Bronchial epithelial cell (primary cell): Measurements from ENCODE around the gene SPG11. TPM values are rescaled to one million over a fixed set of nuclear protein-coding genes. Genes with fewer than 3 reads are reported as not detected.
"Not testable (repeated sequence)": the region's sequence is repeated elsewhere in the genome, so short reads cannot be mapped to it uniquely, and the experiment has no call there.

Experiments used
- DNase-seq: peaks from one replicate; pipeline ENCODE4 v3.0.0-alpha.2; 2010; ENCODE audit warnings: low read depth
- FAIRE-seq: peaks from 2 replicates; lab custom pipeline; 2011; peaks lifted over from hg19 to GRCh38; lab: Jason Lieb, UNC
- H3K27me3 ChIP-seq: 2 replicates; pipeline ENCODE4 v1.5.1; 2011; ENCODE audit warnings: low read length; ENCODE audit not compliant: control insufficient read depth, insufficient read depth
- H3K36me3 ChIP-seq: 2 replicates; pipeline ENCODE4 v1.5.1; 2011; ENCODE audit warnings: low read length; ENCODE audit not compliant: control insufficient read depth, insufficient read depth
- H3K4me3 ChIP-seq: 2 replicates; pipeline ENCODE4 v1.5.1; 2011; ENCODE audit warnings: mild to moderate bottlenecking, low read depth, low read length, control low read depth
- CTCF ChIP-seq: IDR thresholded peaks from 2 replicates; pipeline ENCODE4 v1.5.1; 2011; ENCODE audit warnings: mild to moderate bottlenecking, moderate library complexity, low read length, control low read depth, inconsistent platforms; ENCODE audit not compliant: insufficient read depth, severe bottlenecking
- total RNA-seq: library from RNA; depleted of rRNA; stranded (reverse); fragments of >200 nt; gene quantifications from 2 replicates; pipeline ENCODE4 v1.2.1, GENCODE V29; 2014

SPG11 gene
- total RNA-seq, 1 donor from 2014 or later = 49.8 TPM

DNA sequence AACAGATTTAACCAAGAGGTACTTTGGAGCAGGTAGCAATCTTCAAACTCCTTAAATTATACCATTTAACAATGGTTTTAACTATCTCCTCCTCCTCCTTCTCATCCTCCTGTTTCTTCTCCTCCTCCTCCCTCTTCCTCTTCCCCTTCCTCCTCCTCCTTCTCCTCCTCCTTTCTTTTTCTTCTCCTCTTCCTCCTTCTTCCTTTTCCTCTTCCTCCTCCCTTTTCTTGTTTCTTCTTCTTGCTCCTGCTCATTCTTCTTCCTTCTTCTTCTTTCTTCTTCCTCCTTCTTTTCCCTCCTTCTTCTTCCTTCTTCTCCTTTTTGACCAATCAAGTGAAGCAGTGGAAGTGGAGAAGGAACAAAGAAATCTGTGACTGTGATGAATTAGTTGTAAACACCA, 33.6 kb upstream of the SPG11 start:
- H3K4me3 ChIP-seq = no peak overlapping the region
- H3K36me3 ChIP-seq = no peaks in the 10 kb centered on the region
- H3K27me3 ChIP-seq = peaks cover 2% of the 10 kb centered on the region
- FAIRE-seq (no peak), DNase-seq (no peak)
- no peak for TF ChIP-seq CTCF

- H3K36me3 ChIP-seq = no peaks in the 10 kb centered on the region
- H3K27me3 ChIP-seq = peaks cover 2% of the 10 kb centered on the region
- TF ChIP-seq CTCF = no peak
- no peak overlapping the region for H3K4me3 ChIP-seq
- no peak for DNase-seq
- peak; percentile 47 for FAIRE-seq
These were observed 31.8 kb upstream of the SPG11 start for GRCh38 chr15:44695294-44695693.

DNA sequence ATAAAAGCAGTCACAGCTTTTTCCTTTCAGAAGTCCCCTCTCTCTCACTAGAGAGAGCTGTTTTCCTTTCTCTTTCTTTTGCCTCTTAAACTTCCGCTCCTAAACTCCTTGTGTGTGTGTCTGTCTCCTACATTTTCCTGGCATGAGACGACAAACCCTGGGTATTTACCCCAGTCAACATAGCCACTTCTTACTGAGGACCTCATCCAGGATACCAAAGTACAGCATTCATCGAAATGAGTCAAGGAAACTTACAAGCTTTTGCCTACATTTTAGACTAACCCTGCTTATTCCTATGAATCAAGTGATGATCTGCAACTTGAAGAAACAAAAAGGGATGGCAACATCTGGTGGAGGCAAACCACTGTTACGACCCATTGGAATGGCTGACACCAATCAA, 31.0 kb upstream of the SPG11 start:
- Histone ChIP-seq H3K36me3 (no peaks in the 10 kb centered on the region), H3K4me3 (no peak overlapping the region), H3K27me3 (peaks cover 2% of the 10 kb centered on the region)
- FAIRE-seq (no peak), DNase-seq (no peak)
- no peak for TF ChIP-seq CTCF

- Histone ChIP-seq H3K27me3 (no peaks in the 10 kb centered on the region), H3K4me3 (no peak overlapping the region), H3K36me3 (no peaks in the 10 kb centered on the region)
- no peak for TF ChIP-seq CTCF
- DNase-seq = no peak
- no peak for FAIRE-seq
These were observed 29.2 kb upstream of the SPG11 start for GRCh38 chr15:44692659-44693058.

DNA sequence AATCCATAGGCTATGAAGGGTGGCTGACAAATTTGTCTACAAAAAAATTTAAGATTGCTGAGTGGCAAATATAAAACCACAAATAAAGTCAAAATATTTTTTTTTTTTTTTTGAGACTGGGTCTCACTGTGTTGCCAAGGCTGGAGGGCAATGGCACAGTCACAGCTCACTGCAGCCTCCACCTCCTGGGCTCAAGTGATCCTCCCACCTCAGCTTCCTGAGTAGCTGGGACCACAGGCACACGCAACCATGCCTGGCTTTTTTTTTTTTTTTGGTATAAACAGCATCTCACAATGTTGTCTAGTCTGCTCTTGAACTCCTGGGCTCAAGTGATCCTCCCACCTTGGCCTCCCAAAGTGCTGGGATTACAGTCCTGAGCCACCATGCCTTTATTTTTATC, 26.8 kb upstream of the SPG11 start:
- not testable (repeated sequence) for FAIRE-seq, H3K36me3 ChIP-seq, DNase-seq, H3K27me3 ChIP-seq, H3K4me3 ChIP-seq

DNA sequence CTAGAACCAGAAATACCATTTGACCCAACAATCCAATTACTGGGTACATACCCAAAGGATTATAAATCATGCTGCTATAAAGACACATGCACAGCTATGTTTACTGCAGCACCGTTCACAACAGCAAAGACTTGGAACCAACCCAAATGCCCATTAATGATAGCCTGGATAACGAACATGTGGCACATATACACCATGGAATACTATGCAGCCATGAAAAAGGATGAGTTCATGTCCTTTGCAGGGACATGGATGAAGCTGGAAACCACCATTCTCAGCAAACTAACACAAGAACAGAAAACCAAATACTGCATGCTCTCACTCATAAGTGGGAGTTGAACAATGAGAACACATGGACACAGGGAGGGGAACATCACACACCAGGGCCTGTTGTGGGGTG, 25.9 kb upstream of the SPG11 start:
- DNase-seq, H3K36me3 ChIP-seq, FAIRE-seq, H3K4me3 ChIP-seq, H3K27me3 ChIP-seq: not testable (repeated sequence)

DNA sequence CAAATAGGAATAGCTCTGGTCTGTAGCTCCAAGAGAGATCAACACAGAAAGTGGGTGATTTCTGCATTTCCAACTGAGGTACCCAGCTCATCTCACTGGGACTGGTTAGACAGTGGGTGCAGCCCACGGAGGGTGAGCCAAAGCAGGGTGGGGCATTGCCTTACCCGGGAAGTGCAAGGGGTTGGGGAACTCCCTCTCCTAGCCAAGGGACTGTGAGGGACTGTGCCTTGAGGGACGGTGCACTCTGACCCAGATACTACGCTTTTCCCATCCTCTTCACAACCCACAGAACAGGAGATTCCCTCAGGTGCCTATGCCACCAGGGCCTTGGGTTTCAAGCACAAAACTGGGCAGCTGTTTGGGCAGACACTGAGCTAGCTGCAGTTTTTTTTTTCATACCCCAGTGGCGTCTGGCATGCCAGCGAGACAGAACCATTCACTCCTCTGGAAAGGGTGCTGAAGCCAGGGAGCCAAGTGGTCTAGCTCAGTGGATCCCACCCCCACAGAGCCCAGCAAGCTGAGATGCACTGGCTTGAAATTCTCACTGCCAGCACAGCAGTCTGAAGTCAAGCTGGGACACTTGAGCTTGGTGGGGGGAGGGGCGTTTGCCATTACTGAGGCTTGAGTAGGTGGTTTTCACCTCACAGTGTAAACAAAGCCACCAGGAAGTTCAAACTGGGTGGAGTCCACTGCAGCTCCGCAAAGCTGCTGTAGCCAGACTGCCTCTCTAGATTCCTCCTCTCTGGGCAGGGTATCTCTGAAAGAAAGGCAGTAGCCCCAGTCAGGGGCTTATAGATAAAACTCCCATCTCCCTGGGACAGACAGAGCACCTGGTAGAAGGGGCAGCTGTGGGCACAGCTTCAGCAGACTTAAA, 19.6 kb upstream of the SPG11 start:
- H3K4me3 ChIP-seq, H3K27me3 ChIP-seq, H3K36me3 ChIP-seq, FAIRE-seq: not testable (repeated sequence)
- DNase-seq = peak; percentile 71
